Natural killer cell (primary cell): ENCODE data around the gene TMC6. TPM values are rescaled to one million over a fixed set of nuclear protein-coding genes. Genes with fewer than 3 reads are reported as not detected.

Experiments
- ATAC-seq, 3 donors: fragments of 150-1000 bp in 2 of 3; fragments of 200-7000 bp in 1 of 3; cut with Tn5 transposase; 1 replicate in 1 of 3; 2 replicates in 2 of 3; pipeline ENCODE4 v1.10.0; 2021; ENCODE audit warnings: mild to moderate bottlenecking in 2 of 3, moderate library complexity in 2 of 3
- DNase-seq, 2 donors: peaks; one replicate each; pipeline versions ENCODE4 v3.0.0 to v3.0.0-alpha.2; 2013 to 2021; ENCODE audit warnings: mixed read lengths in 1 of 2
- H3K27ac ChIP-seq: one replicate; pipeline ENCODE4 v1.5.1; 2013; ENCODE audit warnings: mild to moderate bottlenecking, low read length
- H3K27me3 ChIP-seq: one replicate; pipeline ENCODE4 v1.6.1; 2013; ENCODE audit warnings: low read length; ENCODE audit not compliant: control insufficient read depth, insufficient read depth
- H3K36me3 ChIP-seq: one replicate; pipeline ENCODE4 v1.6.1; 2013; ENCODE audit warnings: low read length; ENCODE audit not compliant: control insufficient read depth, insufficient read depth
- H3K4me1 ChIP-seq: one replicate; pipeline ENCODE4 v1.6.1; 2013; ENCODE audit warnings: low read length; ENCODE audit not compliant: control insufficient read depth, insufficient read depth
- H3K4me3 ChIP-seq: one replicate; pipeline ENCODE4 v1.5.1; 2013; ENCODE audit warnings: low read length
- H3K9me3 ChIP-seq: one replicate; pipeline ENCODE4 v1.6.1; 2013; ENCODE audit warnings: low read length; ENCODE audit not compliant: control insufficient read depth, insufficient read depth
- H3K27ac Mint-ChIP-seq, 2 donors: one replicate each; pipeline ENCODE4 v1.8.0; 2022; ENCODE audit warnings: mild to moderate bottlenecking in 2 of 2, mixed read lengths in 2 of 2, moderate library complexity in 1 of 2
- H3K27me3 Mint-ChIP-seq, 2 donors: one replicate each; pipeline ENCODE4 v1.8.0; 2022; ENCODE audit warnings: low read depth in 2 of 2, mixed read lengths in 2 of 2
- H3K36me3 Mint-ChIP-seq: one replicate; pipeline ENCODE4 v1.8.0; 2022; ENCODE audit warnings: mixed read lengths
- H3K4me1 Mint-ChIP-seq, 2 donors: one replicate each; pipeline ENCODE4 v1.8.0; 2022; ENCODE audit warnings: mixed read lengths in 2 of 2
- H3K4me3 Mint-ChIP-seq: one replicate; pipeline ENCODE4 v1.8.0; 2022; ENCODE audit warnings: mild to moderate bottlenecking, moderate library complexity, mixed read lengths
- H3K9me3 Mint-ChIP-seq, 2 donors: one replicate each; pipeline ENCODE4 v1.8.0; 2022; ENCODE audit warnings: mixed read lengths in 2 of 2
- WGBS: methylation state at CpG from one replicate; pipeline ENCODE4 v1.1.7; 2013; ENCODE audit warnings: missing lambda C conversion rate; ENCODE audit not compliant: insufficient coverage; 5-methylcytosine and 5-hydroxymethylcytosine counted together
- intact Hi-C: fragments of 100-400 bp; cut with micrococcal nuclease; formaldehyde crosslinking; loops from one replicate; pipeline ENCODE4 v1.14.2; 2022
- total RNA-seq, 4 donors: library from RNA; stranded (reverse); fragments of 120-200 nt in 1 of 4; gene quantifications; one replicate each; pipeline versions ENCODE4 v1.2.3 to v1.2.4, GENCODE V29; 2013 to 2022
- TF ChIP-seq, protein P1 (sequence below): fragments of 200-600 bp; IDR thresholded peaks from one replicate; pipeline ENCODE4 v1.8.0; 2022; ENCODE audit warnings: antibody characterized with exemption

TMC6 gene
- total RNA-seq, 3 donors from 2014 or later (not counting 1 experiment from before 2014, with no cell fraction given) = 653 to 825 (median 687) TPM

DNA sequence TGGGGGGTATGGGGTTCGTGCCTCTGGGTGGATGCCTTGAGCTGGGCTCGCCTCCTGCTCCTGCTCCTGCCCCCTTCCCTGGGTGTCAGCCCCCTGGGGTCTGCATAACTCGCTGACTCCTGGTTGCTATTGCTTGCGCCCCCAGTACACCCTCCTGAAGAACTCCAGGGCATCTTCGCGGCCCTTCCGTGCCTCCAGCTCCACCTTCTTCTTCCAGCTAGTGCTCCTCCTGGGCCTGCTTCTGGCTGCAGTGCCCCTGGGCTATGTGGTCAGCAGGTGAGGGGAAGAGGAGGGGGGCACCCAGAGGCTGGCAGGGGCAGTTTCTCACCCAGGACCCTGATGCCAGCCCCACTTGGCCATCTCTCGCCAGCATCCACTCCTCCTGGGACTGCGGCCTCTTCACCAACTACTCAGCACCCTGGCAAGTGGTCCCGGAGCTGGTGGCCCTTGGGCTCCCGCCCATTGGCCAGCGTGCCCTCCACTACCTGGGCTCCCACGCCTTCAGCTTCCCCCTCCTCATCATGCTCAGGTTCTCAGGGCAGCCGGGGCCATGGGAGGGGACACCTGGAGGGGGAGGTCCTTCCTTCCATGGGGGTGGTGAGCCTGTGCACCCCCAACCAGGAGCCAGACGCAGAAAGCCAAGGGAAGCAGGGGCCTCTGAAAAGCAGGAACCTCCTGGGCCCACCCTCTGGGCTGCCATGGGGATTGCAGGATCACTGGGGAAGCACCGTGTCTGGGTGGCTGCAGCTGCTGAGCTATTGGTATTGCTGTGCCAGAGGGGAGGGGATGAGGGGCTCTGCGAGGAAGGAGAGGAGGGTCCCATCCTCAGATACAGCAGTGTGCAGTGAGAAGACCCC is 9.9 kb upstream of the TMC6 start:
- Mint-ChIP-seq H3K27me3 (no peaks in the 10 kb centered on the region), H3K4me3 (peak overlapping the region; percentile 28), H3K9me3 (no peaks in the 10 kb centered on the region), H3K4me1 (peaks cover 73 to 74% of the 10 kb centered on the region in 2 donors), H3K36me3 (peaks cover 10% of the 10 kb centered on the region), H3K27ac (peak overlapping the region; percentile 91 to 94)
- DNase-seq (no peak), ATAC-seq (no peak)
- Histone ChIP-seq H3K4me3 (no peak overlapping the region), H3K4me1 (peaks cover 91% of the 10 kb centered on the region), H3K27me3 (no peaks in the 10 kb centered on the region), H3K9me3 (no peaks in the 10 kb centered on the region), H3K27ac (no peak overlapping the region), H3K36me3 (peaks cover 57% of the 10 kb centered on the region)
- 88% methylated on average over 17 of the region's 17 CpGs for WGBS
- TF ChIP-seq, protein P1, sequence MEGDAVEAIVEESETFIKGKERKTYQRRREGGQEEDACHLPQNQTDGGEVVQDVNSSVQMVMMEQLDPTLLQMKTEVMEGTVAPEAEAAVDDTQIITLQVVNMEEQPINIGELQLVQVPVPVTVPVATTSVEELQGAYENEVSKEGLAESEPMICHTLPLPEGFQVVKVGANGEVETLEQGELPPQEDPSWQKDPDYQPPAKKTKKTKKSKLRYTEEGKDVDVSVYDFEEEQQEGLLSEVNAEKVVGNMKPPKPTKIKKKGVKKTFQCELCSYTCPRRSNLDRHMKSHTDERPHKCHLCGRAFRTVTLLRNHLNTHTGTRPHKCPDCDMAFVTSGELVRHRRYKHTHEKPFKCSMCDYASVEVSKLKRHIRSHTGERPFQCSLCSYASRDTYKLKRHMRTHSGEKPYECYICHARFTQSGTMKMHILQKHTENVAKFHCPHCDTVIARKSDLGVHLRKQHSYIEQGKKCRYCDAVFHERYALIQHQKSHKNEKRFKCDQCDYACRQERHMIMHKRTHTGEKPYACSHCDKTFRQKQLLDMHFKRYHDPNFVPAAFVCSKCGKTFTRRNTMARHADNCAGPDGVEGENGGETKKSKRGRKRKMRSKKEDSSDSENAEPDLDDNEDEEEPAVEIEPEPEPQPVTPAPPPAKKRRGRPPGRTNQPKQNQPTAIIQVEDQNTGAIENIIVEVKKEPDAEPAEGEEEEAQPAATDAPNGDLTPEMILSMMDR = no peak
- intact Hi-C loops = no loop called here

DNA sequence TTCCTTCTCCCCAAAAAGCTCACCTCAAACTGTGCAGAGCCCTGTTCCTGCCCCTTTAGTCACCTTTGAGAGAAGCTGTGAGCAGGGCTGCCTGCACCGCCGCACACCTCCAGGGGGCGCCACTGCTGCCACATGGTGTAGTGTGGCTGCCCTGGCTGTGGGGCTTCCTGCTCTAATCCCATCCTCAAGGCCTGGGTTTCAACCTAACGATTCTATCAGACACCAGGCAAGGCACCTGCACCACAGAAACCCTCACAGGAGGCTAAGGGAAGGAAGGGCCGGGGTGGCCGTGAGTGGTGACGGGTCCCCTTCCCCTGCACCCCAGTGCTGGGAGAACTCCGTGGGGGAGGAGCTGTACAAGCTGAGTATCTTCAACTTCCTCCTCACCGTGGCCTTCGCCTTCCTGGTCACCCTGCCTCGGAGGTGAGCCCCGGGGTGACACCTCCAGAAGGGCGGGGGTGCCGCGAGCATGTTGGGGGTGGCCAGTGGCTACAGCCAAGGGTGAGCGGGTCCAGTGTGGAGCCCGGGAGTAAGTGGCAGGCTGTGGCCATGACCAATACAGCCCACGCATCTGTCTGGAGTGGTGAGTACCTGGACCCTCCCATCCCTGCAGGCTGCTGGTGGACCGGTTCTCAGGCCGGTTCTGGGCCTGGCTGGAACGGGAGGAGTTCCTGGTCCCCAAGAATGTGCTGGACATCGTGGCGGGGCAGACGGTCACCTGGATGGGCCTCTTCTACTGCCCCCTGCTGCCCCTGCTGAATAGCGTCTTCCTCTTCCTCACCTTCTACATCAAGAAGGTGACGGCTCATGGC is 9.0 kb upstream of the TMC6 start:
- H3K36me3 ChIP-seq = peaks cover 63% of the 10 kb centered on the region
- no peak overlapping the region for H3K4me3 ChIP-seq
- no peaks in the 10 kb centered on the region for H3K9me3 ChIP-seq
- intact Hi-C loops = no loop called here
- H3K27me3 Mint-ChIP-seq = no peaks in the 10 kb centered on the region
- peak; percentile 45 to 77 for DNase-seq
- H3K4me1 ChIP-seq = peaks cover 93% of the 10 kb centered on the region
- H3K27ac Mint-ChIP-seq = peak overlapping the region; percentile 91 to 94
- H3K27me3 ChIP-seq = no peaks in the 10 kb centered on the region
- H3K36me3 Mint-ChIP-seq = peaks cover 10% of the 10 kb centered on the region
- 36% methylated on average over 21 of the region's 26 CpGs for WGBS
- peaks cover 74 to 75% of the 10 kb centered on the region in 2 donors for H3K4me1 Mint-ChIP-seq
- TF ChIP-seq, protein P1 = peak; percentile 33
- peak; percentile 19 to 32 (median 27) for ATAC-seq
- H3K9me3 Mint-ChIP-seq = no peaks in the 10 kb centered on the region
- peak overlapping the region; percentile 74 for H3K4me3 Mint-ChIP-seq
- H3K27ac ChIP-seq = peak overlapping the region; percentile 59

DNA sequence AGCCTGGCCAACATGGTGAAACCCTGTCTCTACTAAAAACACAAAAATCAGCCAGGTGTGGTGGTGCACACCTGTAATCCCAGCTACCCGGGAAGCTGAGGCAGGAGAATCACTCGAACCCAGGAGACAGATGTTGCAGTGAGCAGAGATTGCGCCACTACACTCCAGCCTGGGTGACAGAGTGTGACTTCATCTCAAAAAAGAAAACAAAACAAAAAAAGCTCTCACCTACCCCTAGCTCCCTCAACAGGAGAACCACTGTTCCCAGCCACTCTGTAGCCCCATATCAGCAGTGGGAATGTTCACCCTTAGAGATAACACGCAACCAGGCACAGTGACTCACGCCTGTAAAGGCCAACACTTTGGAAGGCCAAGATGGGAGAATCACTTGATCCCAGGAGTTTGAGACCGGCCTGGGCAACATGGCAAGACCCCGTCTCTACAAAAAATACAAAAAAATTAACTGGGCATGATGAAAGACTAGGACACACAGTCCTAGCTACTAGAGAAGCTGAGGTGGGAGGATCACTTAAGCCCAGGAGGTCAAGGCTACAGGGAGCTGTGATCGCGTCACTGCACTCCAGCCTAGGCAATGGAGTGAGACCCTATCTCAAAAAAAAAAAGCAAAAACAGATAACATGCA is 7.4 kb upstream of the TMC6 start:
- H3K9me3 Mint-ChIP-seq = no peaks in the 10 kb centered on the region
- peak overlapping the region; percentile 53 for H3K4me3 Mint-ChIP-seq
- Histone ChIP-seq H3K4me1 (peaks cover 84% of the 10 kb centered on the region), H3K4me3 (no peak overlapping the region), H3K9me3 (no peaks in the 10 kb centered on the region), H3K36me3 (peaks cover 53% of the 10 kb centered on the region), H3K27me3 (no peaks in the 10 kb centered on the region), H3K27ac (no peak overlapping the region)
- 93% methylated on average over 8 of the region's 9 CpGs for WGBS
- H3K27ac Mint-ChIP-seq = peak overlapping the region; percentile 71 to 74
- no peak for ATAC-seq
- TF ChIP-seq, protein P1 = no peak
- H3K4me1 Mint-ChIP-seq = peaks cover 74 to 78% of the 10 kb centered on the region in 2 donors
- intact Hi-C loops = no loop called here
- no peaks in the 10 kb centered on the region for H3K27me3 Mint-ChIP-seq
- peak in 1 of 2 donors; percentile 5 for DNase-seq
- H3K36me3 Mint-ChIP-seq = peaks cover 10% of the 10 kb centered on the region
